Activated CD4-positive, alpha-beta T cell treated with anti-CD3 and anti-CD28 coated beads for 48 hours (primary cell): ENCODE results near the gene KCNK17.

Experiments
- DNase-seq: peaks from one replicate; pipeline ENCODE4 v3.0.0-alpha.2; 2020

Gene KCNK17

DNA sequence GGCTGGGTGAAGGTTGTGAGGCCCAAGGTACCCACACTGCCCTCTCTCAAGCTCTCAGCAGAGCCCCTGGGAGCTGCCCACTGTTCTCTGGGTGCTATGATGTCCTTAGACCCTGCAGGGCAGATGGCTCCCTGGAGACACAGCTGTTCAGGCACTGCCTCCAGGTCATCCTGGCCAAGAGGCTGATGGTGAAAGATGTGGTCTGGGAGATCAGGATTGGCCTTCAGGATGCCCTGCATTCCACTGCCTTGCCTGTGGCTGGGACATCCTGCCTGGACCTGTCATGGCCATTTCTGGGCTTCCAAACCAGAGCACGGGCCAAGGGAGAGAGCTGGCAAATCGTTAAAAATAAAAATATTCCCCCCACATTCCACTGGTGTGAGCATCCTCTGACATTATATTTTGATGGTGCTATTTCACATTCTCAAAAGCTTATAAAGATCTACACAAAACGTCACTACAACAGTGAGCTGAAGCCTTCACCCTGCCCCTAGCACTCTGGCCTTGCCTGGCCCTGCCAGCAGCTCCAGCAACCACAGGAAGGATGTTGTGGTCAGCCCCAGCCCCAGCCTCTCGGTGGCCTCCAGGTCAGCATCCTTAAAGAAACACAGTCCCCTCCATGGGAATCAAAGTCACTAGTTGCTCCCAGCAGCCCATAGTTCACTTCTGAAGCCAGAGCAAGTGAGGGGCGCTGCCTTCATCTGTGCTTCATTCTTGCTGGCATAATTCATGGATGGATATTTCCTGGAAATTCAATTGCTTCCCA, 21.7 kb upstream of the KCNK17 start:
- no peak for DNase-seq

DNA sequence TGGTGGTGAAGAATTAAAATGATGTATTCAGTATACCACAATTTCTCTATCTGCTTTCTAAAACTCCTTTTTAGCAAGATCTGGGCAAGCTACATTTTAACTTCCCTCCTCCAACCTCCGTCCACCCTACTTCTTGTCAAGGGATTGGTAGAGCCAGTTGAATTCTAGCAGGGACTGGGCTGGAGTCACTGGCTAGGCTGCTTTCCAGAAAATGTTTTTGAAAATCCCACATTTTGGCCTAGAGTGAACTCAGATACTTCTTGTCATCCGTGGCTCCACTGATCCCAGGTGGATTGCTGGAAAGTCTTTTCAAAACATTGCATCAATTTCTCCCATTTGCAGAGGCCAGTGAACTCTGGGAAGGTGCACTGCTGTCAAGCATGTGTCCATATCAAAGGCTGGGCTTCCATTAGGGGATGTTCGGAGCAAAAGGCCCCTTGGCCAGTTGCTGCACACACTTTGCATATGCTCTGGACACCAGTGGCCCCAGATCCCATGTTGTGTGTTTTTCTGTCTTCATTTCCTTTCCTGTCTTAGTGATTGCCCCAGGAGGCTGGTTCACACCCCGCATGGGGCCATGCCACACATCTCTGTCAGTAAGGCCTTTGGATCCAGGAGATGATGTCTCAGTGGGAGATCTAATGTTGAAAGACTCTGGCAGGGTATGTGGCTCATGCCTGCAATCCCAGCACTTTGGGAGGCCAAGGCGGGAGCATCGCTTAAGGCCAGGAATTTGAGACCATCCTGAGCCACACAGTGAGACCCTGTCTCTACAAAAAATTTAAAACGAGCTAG, 19.6 kb upstream of the KCNK17 start:
- no peak for DNase-seq

DNA sequence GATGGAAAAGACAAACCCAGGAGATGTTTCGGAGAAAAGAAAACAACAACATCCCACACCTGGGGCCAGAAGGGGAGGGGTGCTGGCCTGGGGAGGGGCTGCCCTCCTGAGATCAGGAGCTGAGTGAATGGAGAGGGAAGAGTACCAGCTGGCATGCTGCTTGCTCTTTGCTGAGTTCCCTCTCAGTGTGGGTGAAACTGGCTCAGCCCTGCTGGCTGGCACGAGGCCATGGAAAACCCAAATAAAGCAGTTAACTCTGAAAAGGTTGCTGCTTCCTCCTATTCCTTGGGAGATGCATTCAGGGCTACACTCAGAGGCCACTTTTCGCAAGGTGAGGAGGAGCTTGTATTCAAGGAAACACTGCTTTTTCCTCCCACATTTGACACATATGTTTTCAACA, 16.3 kb upstream of the KCNK17 start:
- DNase-seq = no peak

DNA sequence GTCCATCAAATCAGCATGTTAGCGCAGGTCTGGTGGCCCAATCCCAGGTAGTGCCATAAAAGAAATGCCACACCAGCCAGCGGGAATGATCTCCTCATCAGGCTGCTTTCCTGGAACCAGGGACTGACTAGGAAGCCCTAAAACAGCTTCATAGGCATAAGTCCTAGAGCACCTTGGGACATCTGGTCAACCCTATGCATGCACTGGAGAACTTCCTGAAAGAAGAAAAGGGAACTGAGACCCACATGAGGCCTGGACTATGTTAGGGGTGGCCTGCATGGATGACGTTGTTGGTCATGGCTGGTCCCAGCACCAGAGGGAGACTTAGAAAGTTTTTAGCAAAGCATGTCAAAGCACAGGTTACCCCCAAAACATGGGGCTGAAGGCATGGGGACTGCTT, 15.8 kb upstream of the KCNK17 start:
- no peak for DNase-seq

DNA sequence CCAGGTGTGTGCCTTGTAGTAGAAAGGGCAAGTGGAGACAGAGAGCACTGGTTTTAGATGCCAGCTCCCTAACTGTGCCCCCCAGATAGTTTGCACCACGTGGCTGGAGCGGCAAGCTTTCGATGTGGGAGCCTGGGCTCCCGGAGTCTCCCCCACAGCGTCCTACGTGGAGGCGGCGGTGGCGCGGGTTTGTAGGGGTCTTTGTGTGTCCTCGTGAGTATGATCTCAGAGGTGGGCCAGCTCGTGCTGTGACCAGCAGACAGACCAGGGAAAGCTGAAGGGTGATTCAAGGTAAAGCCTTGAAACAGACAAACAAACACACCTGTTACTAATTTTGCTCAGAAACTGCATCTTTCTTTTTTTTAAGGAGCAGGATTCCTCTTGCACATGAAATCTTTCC, 13.8 kb upstream of the KCNK17 start:
- no peak for DNase-seq

DNA sequence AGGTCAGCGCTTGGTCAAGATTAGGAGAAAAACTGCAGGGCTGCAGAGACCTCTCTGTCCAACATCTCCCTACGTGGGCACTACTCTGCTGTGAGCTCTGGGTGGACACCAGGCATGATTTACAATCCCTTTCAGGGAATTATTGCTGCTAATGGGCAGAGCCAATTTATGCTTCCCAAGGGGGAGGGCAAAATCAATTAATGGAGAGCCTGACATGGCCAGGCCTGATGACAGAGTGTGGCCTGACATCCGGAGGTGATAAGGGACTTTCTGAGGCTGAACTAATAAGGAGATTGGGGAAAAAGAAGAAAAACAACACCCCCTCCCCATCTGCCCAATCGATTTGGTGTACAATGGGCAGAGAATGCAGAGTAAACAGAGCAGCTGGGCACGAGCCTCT, 13.3 kb upstream of the KCNK17 start:
- DNase-seq = no peak

DNA sequence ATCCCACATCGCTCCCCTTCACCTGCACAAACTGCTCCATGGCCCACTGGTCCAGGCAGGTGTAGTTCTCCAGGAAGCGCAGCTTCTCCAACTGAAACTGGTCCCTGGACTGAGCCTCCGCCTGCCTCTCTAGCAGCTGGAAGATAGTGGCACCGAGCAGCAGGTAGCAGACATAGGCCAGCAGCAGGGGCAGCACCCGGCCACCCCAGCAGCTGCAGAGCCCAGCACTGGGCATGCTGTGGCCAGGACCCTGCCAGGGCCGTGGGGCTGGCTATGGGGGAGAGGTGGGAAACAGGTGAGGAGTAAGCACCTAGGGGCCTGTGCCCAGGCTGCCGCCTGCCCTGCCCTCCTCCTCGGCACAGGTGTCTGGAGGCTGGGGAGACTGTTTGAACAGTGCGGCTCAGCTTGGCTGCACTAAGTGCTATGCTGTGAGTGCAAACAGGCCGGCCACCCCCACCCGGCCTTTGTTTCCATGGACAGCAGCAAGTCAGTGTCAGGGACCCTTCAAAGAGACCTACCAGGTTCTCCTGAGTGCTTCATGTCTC, 8.2 kb upstream of the KCNK17 start, which contains the start of gene KCNK16:
TSS of gene KCNK16 (minus strand) at position 397 of the 545 bp plus-strand sequence. CDS start at position 235, 162 bp downstream.
- no peak for DNase-seq

DNA sequence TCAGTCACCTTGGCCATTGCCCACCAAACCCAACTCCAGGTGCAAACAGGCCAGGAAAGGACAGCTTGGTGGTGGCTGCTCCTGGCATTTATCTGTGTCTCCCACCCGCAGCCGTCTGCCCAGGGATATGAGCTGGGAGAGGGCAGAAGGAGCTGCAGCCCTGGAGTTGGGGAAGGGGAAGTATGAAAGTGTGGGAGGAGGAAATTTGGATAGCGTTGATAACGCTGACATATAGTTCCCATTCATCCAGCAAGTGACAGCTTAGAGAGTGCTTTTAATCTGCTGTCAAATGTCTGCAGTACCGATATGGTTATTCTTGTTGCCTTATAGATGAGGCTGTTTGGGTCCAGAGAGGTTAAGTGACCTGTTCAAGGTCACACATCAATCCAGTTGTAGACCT, 7.5 kb upstream of the KCNK17 start:
- no peak for DNase-seq

DNA sequence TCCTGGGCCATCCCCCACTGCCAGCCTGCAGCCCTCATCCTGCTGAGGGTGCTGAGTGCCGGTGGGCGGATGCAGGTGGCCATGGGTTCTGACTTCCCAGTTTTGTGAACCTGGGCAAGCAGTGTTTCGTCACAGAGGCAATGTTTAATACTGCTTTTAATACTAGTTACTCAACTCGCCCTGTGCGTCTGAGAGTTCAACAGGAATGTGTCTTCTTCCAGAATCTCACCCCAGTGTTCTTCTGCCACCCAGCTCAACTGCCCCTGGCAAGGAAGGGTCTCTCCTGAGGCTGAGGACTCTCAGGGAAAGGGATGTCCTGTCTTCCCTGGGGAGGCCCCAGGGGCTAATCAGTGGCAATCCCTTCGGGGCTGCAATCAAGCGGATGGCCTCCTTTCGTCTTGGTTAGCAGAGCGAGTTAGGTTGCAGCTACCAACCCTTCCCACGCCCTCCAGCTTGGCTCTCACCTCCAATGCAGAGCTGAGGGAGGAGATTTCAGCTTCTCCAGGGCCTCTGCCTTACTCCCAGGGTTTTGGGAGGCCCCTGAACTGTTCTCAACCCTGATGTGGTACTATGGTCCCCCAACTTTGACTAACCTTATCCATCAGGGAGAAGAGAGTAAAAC, 6.3 kb upstream of the KCNK17 start:
- DNase-seq = no peak

DNA sequence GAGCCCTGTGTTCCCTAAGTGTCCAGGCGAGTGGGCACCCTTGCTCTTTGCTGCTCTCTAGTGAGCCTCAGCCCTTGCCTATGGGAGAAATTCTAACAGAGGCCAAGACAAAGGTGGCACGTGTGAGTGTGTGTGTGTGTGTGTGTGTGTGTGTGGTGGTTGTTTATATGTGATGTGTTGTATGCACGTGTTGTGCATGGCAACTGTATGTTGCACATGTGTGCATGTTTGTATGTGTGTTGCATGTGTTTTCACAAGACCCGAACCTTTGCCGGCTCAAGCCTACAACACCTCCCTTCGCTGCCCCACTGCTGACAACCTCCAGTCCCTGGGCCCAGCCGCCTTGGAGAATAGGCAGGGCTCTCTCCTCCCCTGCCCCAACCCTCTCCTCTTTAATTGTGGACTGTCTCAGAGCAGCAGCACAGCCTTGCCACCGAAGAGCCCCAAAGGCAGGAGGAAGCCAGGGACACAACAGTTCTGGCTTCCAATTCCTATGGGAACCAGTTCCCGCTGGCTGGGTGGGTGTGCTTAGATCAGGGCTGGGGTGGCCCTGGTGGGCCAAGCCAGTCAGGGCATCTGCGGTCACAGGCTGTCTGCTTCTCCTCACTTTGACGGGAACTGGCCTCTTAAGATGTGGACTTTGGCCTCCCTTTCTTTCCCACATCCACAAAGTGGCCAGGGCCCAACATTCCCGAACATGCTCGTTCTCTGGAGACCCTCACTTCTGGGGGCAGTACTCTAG, 5.6 kb upstream of the KCNK17 start:
- no peak for DNase-seq

DNA sequence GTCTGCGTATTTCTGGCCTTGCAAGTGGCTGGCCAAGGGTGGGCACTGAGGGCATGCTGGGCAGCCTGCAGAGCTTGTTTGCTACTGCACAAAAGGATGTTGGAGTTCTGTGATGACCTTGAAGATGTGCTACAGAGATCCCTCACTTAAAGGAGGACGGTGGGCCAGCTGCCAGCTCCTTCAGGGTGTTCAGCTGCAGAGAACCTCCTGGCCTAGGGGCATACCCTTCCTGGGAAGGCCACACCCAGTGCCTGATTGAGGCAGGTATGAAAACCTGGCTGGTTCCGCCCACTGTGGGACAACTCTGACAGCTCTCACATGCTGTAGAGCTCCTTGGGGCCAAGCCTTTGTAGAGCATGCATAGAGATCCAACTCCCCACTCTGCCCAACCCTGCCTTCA, 3.0 kb upstream of the KCNK17 start:
- DNase-seq = no peak

DNA sequence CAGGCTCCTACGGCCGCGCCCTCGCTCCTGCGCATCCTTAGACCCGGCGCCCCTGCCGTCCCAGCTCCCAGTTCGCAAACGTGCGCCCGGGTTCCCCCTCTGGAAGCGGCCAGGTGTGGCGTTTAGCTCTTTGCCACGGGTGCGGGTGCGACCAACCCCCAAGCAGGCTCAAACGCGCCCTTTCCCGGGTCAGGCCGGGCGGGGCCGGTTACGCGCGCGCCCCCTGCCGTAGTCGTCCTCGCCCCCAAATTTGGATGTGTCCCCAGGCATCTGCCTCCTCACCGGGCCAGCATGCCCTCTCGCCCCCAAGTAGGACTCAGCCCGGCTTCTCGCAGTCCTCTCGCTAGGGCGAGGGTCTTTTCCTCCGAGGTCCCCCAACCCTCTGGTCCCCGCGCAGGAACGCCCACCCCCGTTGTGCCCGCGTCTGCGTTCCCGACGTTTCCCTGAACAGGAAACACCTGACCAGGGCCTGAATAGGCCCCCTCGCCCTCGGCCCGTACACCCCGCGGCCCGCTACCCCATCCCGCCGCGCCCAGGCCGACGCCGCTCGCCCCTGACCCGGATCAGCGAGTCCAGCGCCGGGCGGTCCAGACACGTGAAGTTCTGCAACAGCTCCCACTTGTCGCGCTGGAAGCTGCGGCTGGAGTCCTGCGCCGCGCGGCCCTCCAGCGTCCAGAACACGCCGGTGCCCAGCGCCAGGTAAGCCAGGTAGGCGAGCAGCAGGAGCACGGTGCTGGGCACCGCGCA, 520 bp downstream of the KCNK17 start:
- DNase-seq = no peak

DNA sequence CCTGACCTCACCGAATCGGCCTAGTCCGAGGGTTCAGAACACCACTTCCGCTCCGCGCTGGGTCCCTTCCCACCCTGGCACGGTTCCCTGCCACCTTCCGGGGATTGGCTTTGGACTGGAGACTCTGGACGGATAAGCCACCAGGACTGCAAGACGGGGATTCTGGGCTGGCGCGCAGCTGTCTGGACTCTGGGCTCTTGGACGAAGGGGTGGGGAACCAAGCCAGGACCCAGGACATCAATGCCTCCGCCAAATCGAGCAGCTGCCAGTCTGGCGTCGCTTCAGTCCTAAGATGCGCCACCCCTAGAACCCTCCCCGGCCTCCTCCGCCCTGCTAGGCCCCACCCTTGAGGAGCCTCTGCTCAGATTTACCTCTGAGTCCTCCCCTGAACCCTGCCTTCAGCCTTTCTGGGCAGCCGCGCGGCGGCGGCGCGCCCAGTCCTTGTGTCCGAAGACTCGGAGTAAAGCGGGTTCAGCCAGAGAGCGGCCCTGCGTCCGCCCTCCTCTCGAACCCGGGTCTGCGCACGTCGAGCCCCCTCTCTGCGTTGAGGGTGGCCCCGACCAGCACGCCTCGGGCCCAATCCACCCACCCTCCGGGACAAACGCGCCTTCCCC, 1.2 kb downstream of the KCNK17 start:
- DNase-seq = no peak

DNA sequence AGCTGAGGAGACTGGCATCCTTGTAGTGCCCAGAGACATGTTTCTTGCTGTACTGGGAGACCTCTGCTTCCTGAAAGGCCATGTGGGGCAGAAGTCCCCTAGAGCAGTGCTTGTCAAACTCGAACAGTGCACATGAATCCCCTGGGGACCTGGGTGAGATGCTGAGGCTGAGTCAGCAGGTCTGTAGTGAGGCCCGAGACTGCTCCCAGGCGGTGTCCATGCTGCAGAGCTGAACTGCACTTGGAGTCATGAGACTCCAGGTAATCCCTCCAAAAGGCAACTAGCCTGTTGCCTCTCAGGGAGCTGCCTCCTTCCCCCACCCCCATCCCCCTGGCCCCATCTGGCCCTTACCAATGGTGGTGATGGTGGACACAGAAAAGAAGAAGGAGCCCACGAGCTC, 3.7 kb downstream of the KCNK17 start:
- DNase-seq = no peak

DNA sequence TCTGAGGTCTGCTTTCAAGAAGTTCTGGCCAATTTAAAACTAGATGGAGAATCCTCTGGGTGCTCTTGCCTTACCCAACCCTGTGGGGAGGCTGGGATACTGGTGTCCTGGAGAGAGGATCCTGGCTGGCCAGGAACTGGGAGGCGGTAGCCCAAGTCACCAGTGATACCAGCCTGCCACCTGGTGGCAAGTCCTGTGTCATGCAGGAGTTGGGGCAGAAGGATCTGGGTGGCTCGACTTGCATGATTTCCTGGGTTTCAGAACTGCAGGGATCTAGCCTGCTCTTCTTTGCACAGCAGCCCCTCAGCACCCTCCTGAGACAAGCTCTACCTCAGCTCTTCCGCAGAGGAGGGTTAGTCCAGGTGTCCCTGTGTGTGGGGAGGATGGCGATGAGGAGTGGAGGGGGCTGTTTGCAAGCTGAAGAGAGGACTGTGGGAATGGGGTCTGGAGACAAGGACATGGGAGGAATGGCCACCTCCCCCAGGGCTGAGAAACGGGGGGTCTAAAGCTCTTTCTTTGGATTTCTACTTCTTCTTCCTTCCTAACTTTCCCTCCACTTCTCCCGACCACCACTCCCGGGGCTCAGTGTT, 4.2 kb downstream of the KCNK17 start:
- peak; percentile 76 for DNase-seq

DNA sequence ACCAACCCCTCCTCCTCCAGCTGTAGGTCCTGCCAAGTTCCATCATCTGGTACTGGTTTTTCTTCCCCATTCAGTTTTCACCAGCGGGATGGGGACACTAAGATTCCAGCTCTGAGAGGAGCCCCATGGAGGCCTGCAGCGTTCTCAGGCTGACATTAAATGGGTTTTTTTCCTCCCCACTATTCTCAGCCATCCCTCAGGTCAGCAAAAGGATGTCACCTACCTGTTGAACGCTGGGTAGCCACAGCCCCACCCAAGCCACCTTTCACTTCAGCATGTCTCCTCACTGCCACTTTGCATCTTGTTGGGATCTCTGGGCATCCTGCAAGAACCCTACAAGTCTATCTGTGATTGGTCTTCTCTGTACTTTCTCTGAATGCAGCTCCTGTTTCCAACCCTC, 6.8 kb downstream of the KCNK17 start:
- no peak for DNase-seq

DNA sequence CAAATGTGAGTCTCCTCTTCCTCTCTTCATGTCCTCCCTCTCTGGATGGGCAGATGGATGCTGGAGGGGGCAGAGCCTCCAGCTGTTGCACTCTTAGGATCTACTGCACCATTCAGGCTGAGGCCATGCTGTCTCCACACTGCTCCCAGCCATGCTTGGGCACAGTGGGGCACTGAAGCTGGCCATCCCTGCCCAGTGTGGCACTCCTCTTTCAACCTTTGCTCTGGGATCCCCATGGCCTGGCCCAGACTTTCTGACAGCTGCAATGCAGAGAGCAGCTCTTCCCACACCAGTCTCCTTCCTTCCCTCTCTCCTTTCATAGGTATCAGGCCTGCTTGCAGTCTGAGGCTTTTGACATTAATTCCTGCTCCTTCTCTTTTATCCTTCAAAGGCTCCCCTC, 9.3 kb downstream of the KCNK17 start:
- DNase-seq = no peak

DNA sequence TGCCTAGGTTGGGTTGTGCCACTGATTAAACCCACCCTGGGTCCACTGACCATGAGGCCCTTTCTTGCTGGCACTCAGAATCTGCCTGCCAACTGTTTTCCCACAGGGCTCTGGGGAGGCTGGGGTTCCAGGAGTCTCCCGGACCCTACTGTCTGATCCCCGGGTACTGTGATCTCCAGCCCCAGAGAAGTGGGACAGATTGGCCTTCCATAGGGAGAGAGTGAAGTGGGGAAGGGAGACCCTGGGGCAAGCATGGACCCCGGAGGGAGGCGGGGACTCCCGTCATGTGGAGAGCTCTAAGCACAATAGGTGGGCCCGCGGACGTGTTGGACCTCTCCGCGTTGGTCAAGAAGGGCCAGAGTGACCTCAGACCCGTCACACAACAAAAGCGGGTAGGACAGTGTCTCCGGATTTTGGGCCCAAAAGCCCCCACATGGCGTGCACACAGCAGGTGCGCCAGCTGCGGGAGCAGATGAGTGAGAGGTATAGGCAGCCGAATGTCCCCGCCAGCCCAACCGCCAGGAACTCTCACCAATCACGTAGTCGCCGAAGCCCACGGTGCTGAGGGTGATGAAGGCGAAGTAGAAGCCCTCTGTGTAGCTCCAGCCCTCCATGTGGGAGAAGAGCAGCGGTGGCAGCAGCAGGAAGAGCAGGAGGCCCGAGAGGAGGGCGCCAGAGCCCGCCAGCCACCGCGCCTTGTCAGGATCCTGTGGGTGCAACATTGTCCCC, 10.6 kb downstream of the KCNK17 start:
- DNase-seq = no peak

DNA sequence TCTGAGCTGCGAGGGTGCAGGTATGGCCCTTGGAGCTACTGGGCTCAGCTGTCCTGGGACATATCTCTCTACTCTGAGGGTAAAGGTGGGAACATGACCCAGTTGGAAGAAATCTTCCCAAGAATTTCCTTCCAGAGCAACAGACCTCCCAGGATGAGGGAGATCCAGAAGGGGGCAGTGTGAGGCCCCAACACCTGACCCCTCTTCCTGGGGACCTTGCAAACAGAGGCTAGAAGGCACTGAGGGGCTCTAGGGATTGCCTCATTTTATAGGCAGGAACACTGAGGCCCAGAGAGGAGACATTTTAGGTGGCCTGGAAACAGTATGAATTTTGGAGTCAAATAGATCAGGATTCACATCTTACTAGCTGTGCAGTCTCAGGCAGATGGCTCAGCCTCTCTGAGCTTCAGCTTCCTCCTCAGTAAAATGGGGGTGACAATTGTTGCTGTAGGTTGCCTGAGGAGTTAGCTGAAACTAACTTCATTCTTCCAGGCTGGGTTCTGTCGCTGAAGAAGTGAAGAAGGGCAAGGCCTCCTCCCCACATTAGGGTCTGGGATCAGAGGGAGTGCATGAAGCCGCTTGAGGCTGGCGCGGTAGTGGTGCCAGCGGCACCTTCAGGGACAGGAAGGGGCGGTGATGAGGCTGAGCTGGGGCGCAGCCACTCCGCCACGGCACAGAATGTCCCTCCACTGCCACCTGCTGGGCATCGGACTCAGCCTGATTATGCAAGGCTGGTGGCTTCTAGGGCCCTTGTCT, 11.4 kb downstream of the KCNK17 start:
- DNase-seq = peak; percentile 94

DNA sequence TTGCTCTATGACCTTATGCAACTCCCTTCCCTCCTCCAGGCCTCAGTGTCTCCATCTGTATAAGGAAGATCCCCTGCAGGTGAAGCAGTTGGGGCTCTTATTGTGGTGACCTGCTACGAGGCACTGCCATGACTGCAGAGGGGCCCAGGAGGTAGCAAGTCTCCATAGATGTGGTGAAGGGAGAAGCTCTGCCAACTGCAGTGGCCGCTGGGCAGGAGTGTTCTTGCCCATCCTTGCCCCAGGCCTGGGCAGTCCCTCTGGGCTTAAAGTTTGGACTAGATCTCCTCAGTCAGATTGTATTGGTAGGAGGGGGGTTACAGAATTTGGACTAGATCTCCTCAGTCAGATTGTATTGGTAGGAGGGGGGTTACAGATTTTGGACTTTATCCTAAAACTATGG, 12.2 kb downstream of the KCNK17 start:
- DNase-seq = no peak
